KMS-11 (cell line): ENCODE measurements around the gene TRMT10B.
A peak's percentile ranks its signal among the peaks of the same experiment; 100 is the strongest.

Source experiments
- H2AFZ ChIP-seq: fragments of 200-600 bp; sonication (generic); 2 replicates; pipeline ENCODE4 v1.6.1; 2016; ENCODE audit warnings: antibody characterized with exemption, mixed run types, low read depth
- H3K27ac ChIP-seq: fragments of 200-600 bp; sonication (generic); 2 replicates; pipeline ENCODE4 v1.6.1; 2016; ENCODE audit warnings: mild to moderate bottlenecking, mixed run types
- H3K27me3 ChIP-seq: fragments of 200-600 bp; sonication (generic); 2 replicates; pipeline ENCODE4 v1.6.1; 2017; ENCODE audit warnings: mild to moderate bottlenecking, low read depth, mixed run types, moderate library complexity; ENCODE audit not compliant: insufficient read depth
- H3K36me3 ChIP-seq: fragments of 200-600 bp; sonication (generic); 2 replicates; pipeline ENCODE4 v1.6.1; 2017; ENCODE audit warnings: mild to moderate bottlenecking, mixed run types; ENCODE audit not compliant: insufficient read depth
- H3K4me1 ChIP-seq: fragments of 200-600 bp; sonication (generic); 2 replicates; pipeline ENCODE4 v1.6.1; 2016; ENCODE audit warnings: mild to moderate bottlenecking, low read depth, mixed run types; ENCODE audit not compliant: poor library complexity, severe bottlenecking
- H3K4me2 ChIP-seq: fragments of 200-600 bp; sonication (generic); 2 replicates; pipeline ENCODE4 v1.7.0; 2016; ENCODE audit warnings: mild to moderate bottlenecking, mixed run types
- H3K4me3 ChIP-seq: fragments of 200-600 bp; sonication (generic); IDR thresholded peaks from 2 replicates; pipeline ENCODE4 v1.6.1; 2017; ENCODE audit warnings: low read depth, low read length, mixed read lengths; ENCODE audit not compliant: insufficient read depth
- H3K79me2 ChIP-seq: fragments of 200-600 bp; sonication (generic); 2 replicates; pipeline ENCODE4 v1.6.1; 2016; ENCODE audit warnings: low read depth, mixed run types; ENCODE audit not compliant: insufficient read depth
- H3K9ac ChIP-seq: fragments of 200-600 bp; sonication (generic); 2 replicates; pipeline ENCODE4 v1.6.1; 2016; ENCODE audit warnings: mild to moderate bottlenecking, mixed run types
- H4K20me1 ChIP-seq: fragments of 200-600 bp; sonication (generic); 2 replicates; pipeline ENCODE4 v1.6.1; 2016; ENCODE audit warnings: mild to moderate bottlenecking, mixed run types; ENCODE audit not compliant: insufficient read depth
- TF ChIP-seq, protein P1 (sequence below): fragments of 200-600 bp; sonication (generic); conservative IDR thresholded peaks from 2 replicates; pipeline ENCODE4 v1.6.1; 2017; ENCODE audit warnings: low read depth, mild to moderate bottlenecking, antibody characterized with exemption, low read length, moderate library complexity, mixed read lengths

TRMT10B gene

DNA sequence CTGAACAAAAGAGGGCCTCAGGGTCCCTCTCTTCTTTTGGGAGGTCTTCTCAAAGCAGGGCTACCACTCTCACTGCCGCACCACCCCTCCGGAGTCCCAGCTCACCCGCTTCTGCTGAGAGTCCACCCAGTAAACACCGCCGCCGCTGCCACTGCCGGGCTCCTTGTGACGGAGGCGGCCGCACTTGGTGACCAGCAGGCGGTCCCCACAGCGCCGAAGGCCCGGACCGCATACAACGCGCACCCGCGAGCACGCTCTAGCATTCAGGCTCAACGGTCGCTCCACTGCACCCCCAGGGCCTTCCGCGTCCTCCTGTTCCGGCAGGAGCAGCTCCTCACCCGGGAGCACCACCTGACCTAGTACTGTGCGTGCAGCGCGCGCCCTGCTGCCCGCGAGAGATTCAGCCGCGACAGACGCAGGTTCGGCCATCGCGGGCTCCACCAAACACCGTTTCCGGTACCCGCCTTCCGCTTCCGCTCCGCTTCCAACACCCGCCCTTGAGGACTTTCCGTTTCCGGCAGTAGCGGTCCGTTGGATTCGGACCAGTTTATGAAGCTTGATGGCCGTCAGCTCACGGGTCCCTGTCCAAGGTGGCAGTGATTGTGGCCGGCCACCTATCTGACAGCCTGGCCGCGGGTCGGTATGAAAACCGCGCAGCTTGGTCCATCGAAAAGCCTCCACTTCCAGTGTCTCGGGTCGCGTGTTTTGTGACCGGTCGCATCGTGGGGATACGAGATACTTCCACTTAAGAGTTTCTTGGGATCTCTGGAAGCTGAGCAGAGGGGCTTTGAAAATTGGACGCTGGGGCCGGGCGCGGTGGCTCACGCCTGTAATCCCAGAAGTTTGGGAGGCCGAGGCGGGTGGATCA is 31.2 kb downstream of the TRMT10B start, which contains the start of gene EXOSC3:
Gene EXOSC3 (minus strand): TSS at position 449 of the 868 bp plus-strand sequence. CDS start 20 bp downstream, at position 429.
- H3K27me3 ChIP-seq: no peaks in the 10 kb centered on the region
- H3K27ac ChIP-seq: peak within 1 kb of the TSS; percentile 67
- H3K9ac ChIP-seq: peak within 1 kb of the TSS; percentile 71
- H3K4me2 ChIP-seq: peak within 1 kb of the TSS; percentile 80
- TF ChIP-seq, protein P1, sequence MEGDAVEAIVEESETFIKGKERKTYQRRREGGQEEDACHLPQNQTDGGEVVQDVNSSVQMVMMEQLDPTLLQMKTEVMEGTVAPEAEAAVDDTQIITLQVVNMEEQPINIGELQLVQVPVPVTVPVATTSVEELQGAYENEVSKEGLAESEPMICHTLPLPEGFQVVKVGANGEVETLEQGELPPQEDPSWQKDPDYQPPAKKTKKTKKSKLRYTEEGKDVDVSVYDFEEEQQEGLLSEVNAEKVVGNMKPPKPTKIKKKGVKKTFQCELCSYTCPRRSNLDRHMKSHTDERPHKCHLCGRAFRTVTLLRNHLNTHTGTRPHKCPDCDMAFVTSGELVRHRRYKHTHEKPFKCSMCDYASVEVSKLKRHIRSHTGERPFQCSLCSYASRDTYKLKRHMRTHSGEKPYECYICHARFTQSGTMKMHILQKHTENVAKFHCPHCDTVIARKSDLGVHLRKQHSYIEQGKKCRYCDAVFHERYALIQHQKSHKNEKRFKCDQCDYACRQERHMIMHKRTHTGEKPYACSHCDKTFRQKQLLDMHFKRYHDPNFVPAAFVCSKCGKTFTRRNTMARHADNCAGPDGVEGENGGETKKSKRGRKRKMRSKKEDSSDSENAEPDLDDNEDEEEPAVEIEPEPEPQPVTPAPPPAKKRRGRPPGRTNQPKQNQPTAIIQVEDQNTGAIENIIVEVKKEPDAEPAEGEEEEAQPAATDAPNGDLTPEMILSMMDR: no peak
- H4K20me1 ChIP-seq: no peaks in the 10 kb centered on the region
- peaks cover 21% of the 10 kb centered on the region for H3K4me1 ChIP-seq
- peaks cover 9% of the 10 kb centered on the region; the same call in 1 of the 2 replicates for H3K36me3 ChIP-seq
- H3K4me3 ChIP-seq: no peak within 1 kb of the TSS
- H2AFZ ChIP-seq: peak within 1 kb of the TSS; percentile 97
- peaks cover 35% of the 10 kb centered on the region for H3K79me2 ChIP-seq

DNA sequence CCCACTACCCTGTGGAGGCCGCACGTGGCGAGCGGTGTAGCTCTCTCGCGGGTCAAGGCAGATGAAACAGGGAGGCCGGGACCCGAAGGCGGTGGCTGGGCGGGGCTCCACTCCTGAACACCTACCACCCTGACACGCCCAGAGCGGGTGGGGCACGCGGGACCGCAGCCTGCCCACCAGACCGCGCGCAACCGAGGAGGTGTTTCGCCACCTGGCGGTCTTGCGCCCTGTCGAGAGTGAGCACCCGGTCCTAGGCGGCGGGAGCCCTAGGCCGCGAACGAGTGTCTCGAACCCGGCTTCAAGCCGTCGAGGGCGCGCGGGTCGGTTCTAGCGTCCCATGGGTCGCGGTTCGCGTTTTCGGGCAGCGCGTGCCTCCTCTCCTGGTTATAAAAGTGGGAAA is 33.5 kb downstream of the TRMT10B start:
- H2AFZ ChIP-seq: no peak overlapping the region
- no peaks in the 10 kb centered on the region for H4K20me1 ChIP-seq
- no peaks in the 10 kb centered on the region for H3K27me3 ChIP-seq
- TF ChIP-seq, protein P1: no peak
- H3K27ac ChIP-seq: no peak overlapping the region
- no peaks in the 10 kb centered on the region for H3K36me3 ChIP-seq
- H3K4me3 ChIP-seq: no peak overlapping the region
- H3K9ac ChIP-seq: no peak overlapping the region
- peaks cover 20% of the 10 kb centered on the region for H3K4me1 ChIP-seq
- H3K4me2 ChIP-seq: no peak overlapping the region
- H3K79me2 ChIP-seq: peaks cover 26% of the 10 kb centered on the region

DNA sequence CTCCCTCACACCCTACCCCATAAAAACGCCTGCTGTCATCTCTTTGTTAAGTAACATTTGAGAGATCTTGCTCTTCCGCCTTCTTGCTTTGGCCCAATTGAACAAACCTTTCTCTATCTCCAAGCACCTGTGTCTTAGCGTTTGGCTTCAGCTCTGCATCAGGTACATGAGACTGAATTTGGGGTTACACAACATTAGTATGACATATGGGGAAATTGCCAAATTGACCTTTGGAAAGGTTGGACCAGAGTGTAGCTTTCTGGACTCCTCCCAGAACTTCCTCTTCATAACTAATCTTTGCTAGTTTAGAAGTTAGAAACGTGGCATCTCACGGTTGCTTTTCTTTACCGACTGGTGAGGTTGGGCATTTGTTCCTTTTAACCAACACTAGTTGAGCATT is 34.7 kb downstream of the TRMT10B start:
- Histone ChIP-seq H3K79me2 (peaks cover 14% of the 10 kb centered on the region), H2AFZ (no peak overlapping the region), H3K4me3 (no peak overlapping the region), H3K27me3 (no peaks in the 10 kb centered on the region), H3K36me3 (no peaks in the 10 kb centered on the region), H3K4me2 (no peak overlapping the region), H3K27ac (no peak overlapping the region), H3K4me1 (peaks cover 8% of the 10 kb centered on the region), H4K20me1 (no peaks in the 10 kb centered on the region), H3K9ac (no peak overlapping the region)
- TF ChIP-seq, protein P1: no peak

DNA sequence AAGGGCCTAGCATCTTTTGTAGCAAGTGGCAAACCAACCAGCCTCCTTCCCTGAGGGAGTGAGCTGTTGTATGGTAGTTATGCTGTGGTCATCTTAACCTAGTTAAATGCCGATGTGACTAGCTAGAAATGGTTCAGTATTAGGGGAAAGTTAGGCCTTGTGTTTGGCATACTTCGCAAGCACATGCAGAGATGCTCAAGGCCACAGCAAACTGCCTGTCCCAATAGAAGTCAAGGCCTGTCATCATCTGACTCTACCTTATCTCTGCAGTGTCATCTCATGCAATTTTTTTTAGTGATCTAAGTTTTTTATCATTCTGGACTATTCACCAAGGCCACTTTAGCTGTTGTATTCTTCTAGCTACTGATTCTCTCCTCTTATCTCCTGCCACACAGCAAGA is 36.5 kb downstream of the TRMT10B start:
- Histone ChIP-seq H3K27me3 (no peaks in the 10 kb centered on the region), H3K4me3 (no peak overlapping the region), H3K36me3 (no peaks in the 10 kb centered on the region), H3K4me2 (no peak overlapping the region), H3K9ac (no peak overlapping the region), H4K20me1 (no peaks in the 10 kb centered on the region), H3K27ac (no peak overlapping the region), H2AFZ (no peak overlapping the region), H3K4me1 (no peaks in the 10 kb centered on the region), H3K79me2 (no peaks in the 10 kb centered on the region)
- TF ChIP-seq, protein P1: no peak
